Hematopoietic multipotent progenitor cell treated with erythropoietin and hydrocortisone succinate and interleukin-3 and kit ligand, for 8 days (in vitro differentiated cells): ENCODE data around the gene STARD13.

Experiments
- DNase-seq: peaks from one replicate; pipeline ENCODE4 v3.0.0-alpha.2; 2015

The STARD13 gene

DNA sequence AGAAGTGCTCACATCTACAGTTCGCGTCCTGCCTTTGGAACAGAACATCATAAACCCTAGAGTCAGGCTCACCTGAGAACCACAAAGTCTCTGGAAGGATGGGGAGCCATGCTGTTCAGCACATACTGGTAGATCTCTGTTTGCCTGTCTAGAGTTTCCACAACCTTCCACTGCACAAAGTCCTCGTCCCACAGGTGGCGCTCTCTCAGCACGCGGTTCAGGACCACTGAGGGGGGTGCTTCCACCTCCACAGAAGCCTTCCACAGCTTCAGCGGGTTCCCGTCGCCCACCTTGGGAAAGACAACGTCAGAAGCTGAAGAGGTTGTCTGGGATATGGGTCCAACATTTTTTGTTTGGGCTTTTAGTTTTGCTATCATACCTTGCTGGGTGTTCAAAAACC lies 175.8 kb downstream of the STARD13 start:
- no peak for DNase-seq

DNA sequence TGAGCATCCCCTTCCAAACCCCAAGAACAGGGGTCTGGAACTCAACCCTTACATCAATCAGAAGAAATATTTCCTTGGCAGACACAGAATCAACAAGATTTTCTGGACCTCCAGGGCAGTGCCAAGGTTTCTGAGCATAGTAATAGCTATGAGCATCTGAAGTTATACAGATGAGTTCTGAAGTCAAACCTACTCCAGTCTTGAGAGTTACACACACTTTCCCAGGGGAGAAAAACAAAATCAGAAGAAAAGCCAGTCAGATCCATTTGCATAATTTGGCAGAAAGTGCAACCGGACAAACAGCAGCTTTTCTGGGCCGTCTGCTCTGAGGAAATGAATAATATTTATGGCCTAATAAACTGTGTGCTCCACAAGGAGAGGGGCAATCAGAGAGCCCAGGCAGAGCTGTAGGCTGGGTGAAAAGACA lies 176.3 kb downstream of the STARD13 start:
- no peak for DNase-seq

DNA sequence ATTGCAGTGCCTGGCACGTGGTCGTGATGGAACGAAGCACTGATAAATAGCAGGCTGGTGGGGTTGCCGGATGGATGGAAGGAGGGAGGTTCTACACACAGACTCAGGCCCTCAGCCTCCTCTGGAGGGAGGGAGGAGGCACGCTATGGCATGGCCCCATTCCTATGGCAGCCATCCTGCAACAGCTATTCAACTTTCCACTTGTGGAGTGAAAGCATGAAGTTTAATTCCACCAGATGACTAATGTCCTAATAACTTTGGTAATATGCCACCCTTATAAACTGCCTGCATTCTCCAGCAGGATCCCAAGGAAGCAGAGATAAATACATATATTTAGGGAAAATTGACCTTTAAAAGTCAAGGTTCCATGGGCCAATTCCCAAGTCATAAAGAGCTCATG lies 176.9 kb downstream of the STARD13 start:
- DNase-seq: no peak

DNA sequence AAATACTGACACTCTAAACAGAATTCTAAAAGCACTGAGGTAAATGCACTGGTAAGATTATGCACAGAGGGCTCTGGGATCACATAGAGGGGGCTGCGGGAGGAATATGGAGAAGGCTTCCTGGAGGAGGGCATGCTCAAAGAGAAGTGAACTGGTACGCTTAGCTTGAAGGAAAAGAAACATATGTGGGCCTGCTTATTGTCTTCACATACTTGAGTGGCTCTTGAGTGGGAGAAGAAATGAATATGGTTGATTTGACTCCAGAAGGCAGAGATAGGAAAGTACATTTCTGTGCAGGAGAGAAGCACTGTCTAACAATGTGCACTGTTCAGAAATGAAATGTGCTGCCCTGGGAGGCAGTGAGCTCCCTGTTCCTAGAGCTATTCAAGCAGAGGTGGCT lies 178.2 kb downstream of the STARD13 start:
- no peak for DNase-seq

DNA sequence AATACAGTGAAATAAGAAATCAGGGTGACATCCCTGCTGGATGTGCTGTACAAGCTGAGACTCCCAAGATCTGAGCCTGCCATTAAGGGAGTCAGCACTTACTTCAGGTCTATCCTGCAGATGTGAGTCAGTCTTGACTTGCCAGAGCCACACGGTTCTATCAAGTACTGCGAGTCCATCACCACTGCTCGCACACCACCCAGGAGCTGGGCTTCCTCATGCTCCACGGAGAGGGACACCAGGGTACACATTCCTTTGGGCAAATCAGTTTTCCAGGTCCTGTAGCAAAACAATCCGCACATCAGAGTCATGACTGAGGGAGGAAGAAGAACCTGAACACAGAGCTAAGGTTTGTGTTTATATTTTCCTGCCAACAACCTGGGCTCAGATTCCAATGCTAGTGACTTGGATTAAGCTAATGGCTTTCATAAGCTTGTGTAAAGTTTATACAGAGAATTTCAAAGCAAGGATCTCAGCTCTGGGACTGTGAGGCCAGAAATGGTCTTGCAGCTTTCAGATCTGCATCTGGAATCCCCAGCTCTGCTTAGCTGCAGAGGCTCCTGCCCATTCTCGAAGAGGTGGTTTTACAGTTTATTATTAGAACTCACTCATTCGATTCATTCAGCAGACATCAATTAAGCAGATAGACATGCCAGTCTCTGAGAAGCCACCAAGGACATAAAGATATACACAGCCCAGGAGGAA lies 178.7 kb downstream of the STARD13 start:
- no peak for DNase-seq

GRCh38 chr13:33105387-33106005 lies 180.1 kb downstream of the STARD13 start:
- DNase-seq: no peak

- no peak for DNase-seq
Measured at GRCh38 chr13:33103457-33103856, 182.1 kb downstream of the STARD13 start.

DNA sequence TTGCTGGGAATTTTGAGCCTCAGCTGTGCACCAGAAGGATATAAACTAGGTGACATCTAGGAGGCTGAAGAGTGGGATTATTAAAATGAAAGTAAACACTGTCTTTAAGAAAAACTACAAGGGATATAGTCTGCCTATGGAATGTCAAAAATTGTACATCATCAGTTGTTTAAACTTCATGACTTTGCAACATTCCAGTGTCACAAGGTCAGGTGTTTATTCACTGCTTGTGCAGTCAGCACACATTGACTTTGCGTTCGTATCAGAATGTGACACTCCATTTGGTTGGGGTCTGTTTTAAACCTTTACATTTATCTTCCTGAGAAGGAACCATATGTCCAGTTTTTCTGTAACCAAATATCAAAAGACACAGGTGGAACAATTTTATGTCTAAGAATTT lies 183.7 kb downstream of the STARD13 start:
- DNase-seq: no peak

GRCh38 chr13:33100886-33101285 lies 184.7 kb downstream of the STARD13 start:
- DNase-seq: no peak

DNA sequence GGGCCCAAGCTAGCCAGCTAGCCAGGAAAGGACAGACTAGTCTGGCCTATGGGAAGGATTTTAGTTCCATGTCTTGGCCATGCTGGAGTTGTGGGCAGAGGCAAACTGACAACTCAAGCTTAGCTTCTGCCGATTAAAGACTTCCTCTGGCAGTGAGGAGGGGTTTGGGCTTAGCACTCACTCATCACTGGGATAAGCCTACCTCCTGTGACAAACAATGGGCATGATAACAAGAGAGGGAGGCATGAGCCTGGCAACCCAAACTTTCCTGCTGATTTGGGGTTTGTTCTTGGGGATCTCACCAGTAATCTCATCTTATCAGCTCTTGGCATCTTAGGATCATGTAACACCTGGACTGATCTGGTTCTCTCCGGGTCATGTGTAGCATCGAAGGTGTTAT lies 185.7 kb downstream of the STARD13 start:
- no peak for DNase-seq

GRCh38 chr13:33096886-33097605 lies 188.5 kb downstream of the STARD13 start:
- no peak for DNase-seq

DNA sequence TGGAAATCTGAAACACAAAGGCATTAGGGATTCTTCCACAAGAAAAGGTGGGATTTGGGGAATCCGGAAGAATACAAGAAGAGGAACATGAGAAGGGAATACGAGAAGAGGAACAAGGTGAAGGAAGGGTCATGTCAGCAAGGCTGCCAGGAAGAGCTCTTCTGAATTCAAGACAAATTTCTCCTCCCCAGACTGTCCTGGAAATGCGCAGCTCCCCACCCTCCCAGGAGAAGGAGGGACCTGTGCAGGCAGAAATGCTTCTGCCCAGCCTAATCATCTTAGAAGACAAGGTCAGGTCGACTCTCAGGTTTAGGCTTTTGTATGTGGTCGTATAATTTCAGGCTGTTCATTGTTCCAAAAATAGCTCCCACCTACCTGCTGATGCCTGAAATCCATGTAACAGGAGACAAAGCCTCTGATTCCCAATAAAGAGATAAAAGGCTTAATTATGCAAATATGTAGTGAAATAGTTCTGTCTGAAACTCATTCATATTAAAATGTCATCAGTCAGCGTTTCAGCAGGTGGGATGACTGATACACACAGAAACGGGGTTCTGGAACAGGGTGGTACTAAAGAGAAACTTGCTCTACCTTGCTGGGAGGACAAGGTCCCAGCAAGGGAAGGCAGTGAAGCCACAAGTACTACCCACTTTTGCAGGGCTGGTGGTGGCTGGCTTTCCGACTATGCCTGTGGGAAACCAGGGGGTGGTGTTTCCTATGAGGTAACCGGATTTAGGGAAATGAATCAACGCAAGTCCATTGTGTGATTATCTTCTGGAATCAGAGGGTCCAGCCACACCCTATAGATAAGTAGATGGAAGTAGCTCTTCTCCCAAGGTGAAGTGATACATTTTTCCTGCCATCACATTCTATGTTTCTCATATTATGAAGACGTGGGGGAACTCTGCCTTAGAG lies 193.2 kb downstream of the STARD13 start:
- DNase-seq: no peak

- no peak for DNase-seq
Measured at GRCh38 chr13:33091415-33091774, 194.2 kb downstream of the STARD13 start.

DNA sequence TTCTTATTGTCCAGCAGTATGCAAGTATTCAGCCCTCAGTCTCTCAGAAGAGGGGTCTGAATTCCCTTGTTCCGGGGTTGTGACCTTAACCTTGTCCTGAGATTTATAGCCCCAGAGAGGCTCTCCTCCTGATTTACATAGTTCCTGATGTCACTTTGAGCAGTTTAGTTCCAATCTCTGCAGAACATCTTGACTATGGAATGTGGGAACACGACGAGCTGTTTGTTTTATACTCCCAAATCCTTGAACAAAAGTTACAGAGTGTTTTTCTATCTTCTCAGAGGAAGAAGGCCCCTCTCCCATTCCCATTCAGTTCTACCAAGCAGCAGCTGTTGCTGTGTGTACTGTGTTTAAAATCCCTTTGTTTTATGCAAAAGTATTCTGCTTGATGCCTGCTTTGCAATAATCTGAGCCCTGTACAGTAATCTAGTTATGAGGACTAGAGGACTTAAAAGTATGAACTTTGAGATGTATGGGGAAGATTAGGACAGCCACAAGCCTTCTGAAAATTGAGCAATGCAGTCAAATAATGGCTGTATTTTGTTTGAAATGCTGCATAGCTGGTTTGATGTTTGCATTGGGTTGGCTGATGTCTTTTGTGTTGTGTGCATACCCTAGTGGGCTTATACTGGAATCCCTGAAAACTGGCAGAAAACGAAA lies 194.7 kb downstream of the STARD13 start:
- DNase-seq: no peak

DNA sequence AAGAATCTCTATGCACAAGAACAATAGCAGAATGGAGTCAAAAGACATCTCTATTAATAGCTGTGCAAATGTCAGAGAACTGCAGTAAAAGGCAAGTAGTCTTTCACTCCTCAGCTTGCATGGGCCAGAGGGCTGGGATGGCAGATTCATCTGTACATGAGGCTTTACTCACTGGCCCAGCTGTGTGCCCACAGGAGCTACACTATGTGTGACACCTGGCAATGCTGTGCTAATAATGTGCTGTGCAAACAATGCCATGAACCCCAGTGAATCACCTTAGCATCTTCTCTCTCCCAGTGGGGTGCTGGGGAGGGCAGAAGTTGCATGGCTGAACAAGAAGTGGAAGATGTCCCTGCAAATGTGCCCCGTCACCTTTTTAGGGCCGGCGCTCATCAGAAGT lies 196.2 kb downstream of the STARD13 start:
- DNase-seq: no peak

GRCh38 chr13:33087790-33088189 lies 197.8 kb downstream of the STARD13 start:
- no peak for DNase-seq

DNA sequence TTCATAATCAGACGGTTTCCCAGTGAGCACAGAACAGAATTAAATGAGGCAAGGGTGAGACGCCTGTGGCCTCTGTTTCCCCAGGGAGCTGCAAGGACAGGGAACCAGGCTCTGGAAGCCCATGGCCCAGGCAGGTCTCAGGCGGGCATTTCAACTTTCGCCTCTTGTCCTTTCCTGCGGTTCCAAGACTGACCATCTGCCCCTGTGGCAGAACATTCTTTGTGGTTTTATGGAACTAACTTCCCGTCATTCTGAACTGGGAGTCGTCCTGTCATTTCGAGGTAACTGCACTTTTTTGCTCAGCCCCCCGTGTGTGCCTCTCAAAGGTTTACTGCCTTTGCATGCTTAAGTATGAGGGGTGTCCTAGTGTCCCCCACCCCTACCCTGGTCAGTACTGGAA lies 198.5 kb downstream of the STARD13 start:
- DNase-seq: no peak

- no peak for DNase-seq
Measured at GRCh38 chr13:33083054-33083453, 202.5 kb downstream of the STARD13 start.

- DNase-seq: no peak
Measured at GRCh38 chr13:33081666-33082065, 203.9 kb downstream of the STARD13 start.

DNA sequence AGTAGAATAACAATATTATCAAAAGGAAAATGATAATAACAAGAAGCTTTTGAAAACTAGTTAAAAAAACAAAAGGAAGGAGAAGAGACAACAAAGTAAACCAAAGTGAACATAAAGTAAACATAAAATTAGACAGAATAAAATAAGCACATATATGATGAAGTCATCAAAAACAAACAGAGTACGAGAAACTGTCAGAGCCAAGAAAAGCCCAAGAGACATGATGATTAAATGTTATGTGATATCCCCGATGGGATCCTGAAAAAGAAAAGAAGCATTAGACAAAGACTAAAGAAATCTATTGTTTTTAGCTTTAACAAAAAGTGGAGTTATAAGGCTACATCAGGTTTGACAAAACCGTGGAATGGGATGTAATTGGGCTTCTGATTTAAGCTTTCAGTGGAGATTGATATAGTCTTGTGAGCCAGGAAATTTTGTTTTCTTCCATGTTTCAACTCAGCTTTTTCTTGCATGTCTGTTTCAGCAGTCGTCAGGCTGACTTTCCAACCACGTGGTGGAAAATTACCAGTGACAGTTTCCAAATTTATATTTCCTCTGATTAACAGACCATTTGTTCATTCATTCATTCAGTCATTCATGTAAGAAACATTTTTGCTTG lies 204.5 kb downstream of the STARD13 start:
- no peak for DNase-seq

DNA sequence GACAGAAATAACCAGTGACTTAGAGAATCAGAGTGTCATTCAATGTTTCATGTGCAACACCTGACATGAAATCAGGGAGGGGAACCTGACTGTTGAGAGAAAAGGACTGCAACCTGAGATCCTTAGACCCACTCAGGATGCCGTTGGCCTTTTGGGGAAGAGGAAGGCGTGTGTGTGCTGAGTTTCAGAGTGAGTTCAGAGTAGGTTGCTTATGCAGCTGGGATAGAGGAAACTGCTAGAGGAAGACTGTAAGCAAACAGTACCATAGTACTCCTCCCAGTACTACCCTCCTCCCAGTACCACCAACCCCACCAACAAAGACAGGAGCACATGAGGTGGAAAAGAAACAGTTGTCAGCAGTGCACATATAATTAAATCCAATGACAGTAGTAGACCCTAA lies 205.6 kb downstream of the STARD13 start:
- no peak for DNase-seq

- no peak for DNase-seq
Measured at GRCh38 chr13:33078263-33078662, 207.3 kb downstream of the STARD13 start.
